B cell (primary cell): Measurements from ENCODE around the gene LOC128125822.

Experiments used
- ATAC-seq: fragments of 200-7000 bp; cut with Tn5 transposase; one replicate; pipeline ENCODE4 v1.10.0; 2021; ENCODE audit warnings: low read depth, mild to moderate bottlenecking, moderate number of reproducible peaks, moderate library complexity
- CTCF ChIA-PET: fragments of 350-600 bp; sonication (Branson Sonifier 250); formaldehyde crosslinking; loops from one replicate; lab custom pipeline; 2021; ENCODE audit warnings: antibody characterized with exemption, inconsistent platforms; lab: Charles Lee
- POLR2A ChIA-PET: fragments of 350-600 bp; sonication (Branson Sonifier 250); formaldehyde crosslinking; loops from one replicate; lab custom pipeline; 2021; ENCODE audit warnings: antibody characterized with exemption; lab: Charles Lee
- DNase-seq: peaks from one replicate; pipeline ENCODE4 v3.0.0; 2013
- H2AFZ ChIP-seq: 2 replicates; pipeline ENCODE4 v1.6.1; 2012; ENCODE audit warnings: mild to moderate bottlenecking, low read depth, low read length; ENCODE audit not compliant: insufficient read depth, poor library complexity, severe bottlenecking
- H3K27ac ChIP-seq, 2 donors: 1 replicate in 1 of 2; 2 replicates in 1 of 2; pipeline ENCODE4 v1.5.1; 2012 to 2013; ENCODE audit warnings: low read length in 2 of 2, mild to moderate bottlenecking in 2 of 2, moderate library complexity in 1 of 2
- H3K27me3 ChIP-seq, 4 experiments: fragments of 200-600 bp in 1 of 4; sonication (generic) in 1 of 4; replicated peaks in 1 of 4; 1 replicate in 2 of 4; 2 replicates in 2 of 4; pipeline versions ENCODE4 v1.6.1 to v1.7.0; 2013 to 2016; ENCODE audit warnings: low read length in 3 of 4, mild to moderate bottlenecking in 2 of 4, mixed read lengths in 1 of 4, moderate library complexity in 1 of 4; ENCODE audit not compliant: insufficient read depth in 4 of 4, control insufficient read depth in 3 of 4; ENCODE audit errors: control extremely low read depth in 1 of 4
- H3K36me3 ChIP-seq, 2 experiments: replicated peaks in 1 of 2; 1 replicate in 1 of 2; 2 replicates in 1 of 2; pipeline versions ENCODE4 v1.6.1 to v1.7.1; 2013; ENCODE audit warnings: low read length in 1 of 2; ENCODE audit not compliant: insufficient read depth in 2 of 2, control insufficient read depth in 1 of 2; ENCODE audit errors: control extremely low read depth in 1 of 2, extremely low read depth in 1 of 2
- H3K4me1 ChIP-seq, 2 donors: fragments of 200-600 bp in 1 of 2; sonication (generic) in 1 of 2; 1 replicate in 1 of 2; 2 replicates in 1 of 2; pipeline versions ENCODE4 v1.5.1 to v1.6.1; 2013 to 2017; ENCODE audit warnings: low read length in 2 of 2; ENCODE audit not compliant: control insufficient read depth in 2 of 2, insufficient read depth in 2 of 2
- H3K4me2 ChIP-seq: replicated peaks from 2 replicates; pipeline ENCODE3; 2012; ENCODE audit warnings: mild to moderate bottlenecking, low read depth, low read length; ENCODE audit not compliant: poor library complexity, severe bottlenecking
- H3K4me3 ChIP-seq, 5 experiments: fragments of 200-600 bp in 1 of 5; sonication (generic) in 1 of 5; 1 replicate in 3 of 5; 2 replicates in 2 of 5; pipeline versions ENCODE4 v1.5.1 to v1.7.0; 2011 to 2016; ENCODE audit warnings: low read length in 4 of 5, mild to moderate bottlenecking in 4 of 5, low read depth in 2 of 5, control low read depth in 1 of 5, moderate library complexity in 1 of 5; ENCODE audit not compliant: insufficient read depth in 1 of 5; ENCODE audit errors: control extremely low read depth in 1 of 5, extremely low read depth in 1 of 5
- H3K79me2 ChIP-seq: fragments of 200-600 bp; sonication (generic); one replicate; pipeline ENCODE4 v1.6.0; 2016; ENCODE audit warnings: low read length; ENCODE audit not compliant: control insufficient read depth, insufficient read depth
- H3K9ac ChIP-seq: fragments of 200-600 bp; sonication (generic); 2 replicates; pipeline ENCODE4 v1.6.1; 2017; ENCODE audit warnings: mild to moderate bottlenecking, low read length, moderate library complexity
- H3K9me3 ChIP-seq, 3 donors: one replicate each; pipeline versions ENCODE4 v1.6.1 to v1.7.1; 2013; ENCODE audit warnings: low read length in 2 of 3; ENCODE audit not compliant: control insufficient read depth in 2 of 3, insufficient read depth in 1 of 3; ENCODE audit errors: control extremely low read depth in 1 of 3
- H4K20me1 ChIP-seq: 2 replicates; pipeline ENCODE4 v1.6.0; 2012; ENCODE audit warnings: mild to moderate bottlenecking, low read length; ENCODE audit not compliant: insufficient read depth, control insufficient read depth, poor library complexity, severe bottlenecking
- H3K27ac Mint-ChIP-seq: one replicate; pipeline ENCODE4 v1.8.0; 2021; ENCODE audit warnings: mixed read lengths
- H3K27me3 Mint-ChIP-seq: one replicate; pipeline ENCODE4 v1.8.0; 2021; ENCODE audit warnings: mixed read lengths
- H3K4me1 Mint-ChIP-seq: one replicate; pipeline ENCODE4 v1.8.0; 2021; ENCODE audit warnings: mixed read lengths
- H3K4me3 Mint-ChIP-seq: one replicate; pipeline ENCODE4 v1.8.0; 2021; ENCODE audit warnings: mixed read lengths
- H3K9me3 Mint-ChIP-seq: one replicate; pipeline ENCODE4 v1.8.0; 2022; ENCODE audit warnings: mixed read lengths; ENCODE audit not compliant: insufficient read depth
- EZH2 ChIP-seq: IDR thresholded peaks from 2 replicates; pipeline ENCODE4 v1.6.1; 2012; ENCODE audit warnings: borderline replicate concordance, low read depth, mild to moderate bottlenecking, moderate library complexity, low read length; ENCODE audit not compliant: insufficient read depth, poor library complexity, severe bottlenecking
- WGBS: methylation state at CpG from one replicate; pipeline ENCODE4 v1.1.5; 2013; ENCODE audit warnings: missing lambda C conversion rate; ENCODE audit not compliant: insufficient coverage; 5-methylcytosine and 5-hydroxymethylcytosine counted together
- intact Hi-C: fragments of 100-400 bp; cut with micrococcal nuclease; formaldehyde crosslinking; loops from one replicate; pipeline ENCODE4 v1.10.0; 2022
- TF ChIP-seq, protein P1 (sequence below): fragments of 200-600 bp; IDR thresholded peaks from one replicate; pipeline ENCODE4 v1.8.0; 2022; ENCODE audit warnings: antibody characterized with exemption, mild to moderate bottlenecking

LOC128125822 gene

DNA sequence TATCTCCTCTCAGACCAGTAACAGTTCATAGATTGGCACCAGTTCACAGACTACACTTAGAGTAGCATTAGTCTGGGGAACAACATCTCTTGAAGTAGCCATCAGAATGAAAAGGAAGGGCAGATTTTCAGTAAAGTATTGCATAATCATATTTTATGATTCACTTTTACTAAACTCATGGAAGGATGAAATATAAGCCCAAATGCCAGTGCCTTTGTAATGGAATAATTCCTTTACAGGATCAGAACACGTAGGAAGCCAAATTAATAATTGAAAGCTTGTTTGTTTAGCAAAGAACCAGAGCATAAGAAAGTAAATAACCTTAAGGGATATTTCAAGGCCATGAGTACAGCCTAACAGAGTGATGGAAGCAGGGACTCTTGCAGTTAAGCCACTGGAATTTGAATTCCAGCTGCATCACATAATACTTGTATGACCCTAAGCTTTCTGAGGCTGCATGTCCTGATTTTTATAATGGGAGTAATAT, 11.4 kb upstream of the LOC128125822 start:
- Mint-ChIP-seq H3K27me3 (peaks cover 12% of the 10 kb centered on the region), H3K27ac (no peak overlapping the region), H3K9me3 (no peaks in the 10 kb centered on the region), H3K4me1 (no peaks in the 10 kb centered on the region), H3K4me3 (no peak overlapping the region)
- ATAC-seq = no peak
- POLR2A ChIA-PET = no interaction called here
- no peaks in the 10 kb centered on the region for H4K20me1 ChIP-seq
- peaks cover 0 to 4% (median 0%) of the 10 kb centered on the region in 4 experiments for H3K27me3 ChIP-seq
- no peak for DNase-seq
- TF ChIP-seq EZH2 = no peak
- TF ChIP-seq, protein P1, sequence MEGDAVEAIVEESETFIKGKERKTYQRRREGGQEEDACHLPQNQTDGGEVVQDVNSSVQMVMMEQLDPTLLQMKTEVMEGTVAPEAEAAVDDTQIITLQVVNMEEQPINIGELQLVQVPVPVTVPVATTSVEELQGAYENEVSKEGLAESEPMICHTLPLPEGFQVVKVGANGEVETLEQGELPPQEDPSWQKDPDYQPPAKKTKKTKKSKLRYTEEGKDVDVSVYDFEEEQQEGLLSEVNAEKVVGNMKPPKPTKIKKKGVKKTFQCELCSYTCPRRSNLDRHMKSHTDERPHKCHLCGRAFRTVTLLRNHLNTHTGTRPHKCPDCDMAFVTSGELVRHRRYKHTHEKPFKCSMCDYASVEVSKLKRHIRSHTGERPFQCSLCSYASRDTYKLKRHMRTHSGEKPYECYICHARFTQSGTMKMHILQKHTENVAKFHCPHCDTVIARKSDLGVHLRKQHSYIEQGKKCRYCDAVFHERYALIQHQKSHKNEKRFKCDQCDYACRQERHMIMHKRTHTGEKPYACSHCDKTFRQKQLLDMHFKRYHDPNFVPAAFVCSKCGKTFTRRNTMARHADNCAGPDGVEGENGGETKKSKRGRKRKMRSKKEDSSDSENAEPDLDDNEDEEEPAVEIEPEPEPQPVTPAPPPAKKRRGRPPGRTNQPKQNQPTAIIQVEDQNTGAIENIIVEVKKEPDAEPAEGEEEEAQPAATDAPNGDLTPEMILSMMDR = no peak
- no peaks in the 10 kb centered on the region for H3K4me1 ChIP-seq
- no peak overlapping the region for H2AFZ ChIP-seq
- H3K4me2 ChIP-seq = no peak overlapping the region
- intact Hi-C loops = no loop called here
- H3K27ac ChIP-seq = no peak overlapping the region
- H3K9ac ChIP-seq = no peak overlapping the region
- no CpG with 5 or more reads among the region's 1 CpG for WGBS
- no peak overlapping the region for H3K4me3 ChIP-seq
- no peaks in the 10 kb centered on the region for H3K79me2 ChIP-seq
- no peaks in the 10 kb centered on the region for H3K36me3 ChIP-seq
- CTCF ChIA-PET = interaction anchor here (0.8 kb wide), 1 partner anchor 13 kb away, joined by 4 read pairs; no protein-coding TSS in a partner anchor
- H3K9me3 ChIP-seq = no peaks in the 10 kb centered on the region

DNA sequence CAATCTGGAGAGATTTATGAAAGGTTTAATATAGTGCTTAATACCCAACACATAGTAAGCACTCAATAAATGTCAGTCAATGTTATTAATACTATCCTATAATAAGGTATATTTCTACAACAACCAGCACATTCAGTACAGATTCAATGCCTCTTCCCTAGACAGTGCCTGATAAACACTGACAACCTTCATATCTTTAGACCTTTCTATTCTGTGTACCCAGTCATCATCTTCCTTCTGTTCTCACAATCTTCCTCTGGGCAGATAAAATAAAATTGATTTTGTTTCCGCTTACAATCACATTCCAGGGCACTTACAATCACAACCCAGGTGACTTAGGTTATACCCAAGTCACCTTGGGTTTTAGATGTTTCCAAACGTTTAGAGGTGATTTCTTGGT, 11.0 kb upstream of the LOC128125822 start:
- Mint-ChIP-seq H3K4me3 (no peak overlapping the region), H3K4me1 (no peaks in the 10 kb centered on the region), H3K9me3 (no peaks in the 10 kb centered on the region), H3K27ac (no peak overlapping the region), H3K27me3 (peaks cover 10% of the 10 kb centered on the region)
- no peaks in the 10 kb centered on the region for H4K20me1 ChIP-seq
- H3K79me2 ChIP-seq = no peaks in the 10 kb centered on the region
- no peak overlapping the region for H3K9ac ChIP-seq
- peaks cover 0 to 4% (median 0%) of the 10 kb centered on the region in 4 experiments for H3K27me3 ChIP-seq
- TF ChIP-seq, protein P1 = no peak
- CTCF ChIA-PET = interaction anchor here (0.8 kb wide), 1 partner anchor 13 kb away, joined by 4 read pairs; no protein-coding TSS in a partner anchor
- ATAC-seq = no peak
- no CpG with 5 or more reads among the region's 2 CpGs for WGBS
- H3K27ac ChIP-seq = no peak overlapping the region
- H3K9me3 ChIP-seq = no peaks in the 10 kb centered on the region
- POLR2A ChIA-PET = no interaction called here
- intact Hi-C loops = no loop called here
- no peak overlapping the region for H3K4me3 ChIP-seq
- no peaks in the 10 kb centered on the region for H3K36me3 ChIP-seq
- DNase-seq = no peak
- H2AFZ ChIP-seq = no peak overlapping the region
- no peaks in the 10 kb centered on the region for H3K4me1 ChIP-seq
- H3K4me2 ChIP-seq = no peak overlapping the region
